Measurements from ENCODE around the gene GABRD.

- TF ChIP-seq CTCF (conservative IDR thresholded peaks at IDR 0.05) (no peak), EZH2 (IDR thresholded peaks at IDR 0.05; ENCODE audit: low read depth) (no peak)
Measured at GRCh38 chr1:2021550-2021949, 2.4 kb downstream of the GABRD start.

Data from PC-9 (cell line).